GM19351 (cell line): ENCODE data around the gene MTR.
A peak's percentile ranks its signal among the peaks of the same experiment; 100 is the strongest.

Experiments used
- ATAC-seq: cut with Tn5 transposase; IDR thresholded peaks from one replicate; pipeline ENCODE4 v1.9.1; 2021; ENCODE audit warnings: mild to moderate bottlenecking, moderate library complexity; ENCODE audit not compliant: unreplicated experiment

The MTR gene

DNA sequence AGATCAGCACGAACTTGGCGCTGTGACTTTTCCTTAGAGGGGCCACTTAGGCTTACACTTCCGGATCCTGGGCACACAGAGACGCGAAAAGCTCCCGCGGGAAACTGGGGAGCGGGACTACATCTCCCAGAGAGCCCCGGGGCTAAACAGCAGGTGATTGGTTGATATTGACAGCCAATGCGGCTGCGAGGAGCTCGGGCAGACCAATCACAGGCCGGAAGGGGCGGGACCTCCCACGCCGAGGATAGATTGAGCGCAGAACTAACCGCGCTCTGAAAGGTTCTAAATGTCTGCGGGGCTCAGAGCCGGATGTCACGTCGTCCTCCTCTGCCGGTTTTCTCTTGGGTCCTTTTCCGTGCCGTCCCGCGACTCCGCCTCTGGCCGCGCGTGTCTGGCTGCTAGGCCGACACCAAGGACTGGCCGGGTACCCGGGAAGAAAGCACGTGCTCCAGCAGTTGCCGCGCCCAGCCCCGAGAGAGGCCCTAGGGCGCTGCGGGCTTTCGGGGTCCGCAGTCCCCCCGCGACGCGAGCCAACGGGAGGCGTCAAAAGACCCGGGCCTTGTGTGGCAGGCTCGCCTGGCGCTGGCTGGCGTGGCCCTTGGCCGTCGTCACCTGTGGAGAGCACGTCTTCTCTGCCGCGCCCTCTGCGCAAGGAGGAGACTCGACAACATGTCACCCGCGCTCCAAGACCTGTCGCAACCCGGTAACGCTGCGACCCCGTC lies at the start of gene MTR:
MTR (plus strand) TSS at position 258 of the 722 bp plus-strand sequence; CDS start at position 670, 412 bp downstream.
- peak; percentile 92 for ATAC-seq

DNA sequence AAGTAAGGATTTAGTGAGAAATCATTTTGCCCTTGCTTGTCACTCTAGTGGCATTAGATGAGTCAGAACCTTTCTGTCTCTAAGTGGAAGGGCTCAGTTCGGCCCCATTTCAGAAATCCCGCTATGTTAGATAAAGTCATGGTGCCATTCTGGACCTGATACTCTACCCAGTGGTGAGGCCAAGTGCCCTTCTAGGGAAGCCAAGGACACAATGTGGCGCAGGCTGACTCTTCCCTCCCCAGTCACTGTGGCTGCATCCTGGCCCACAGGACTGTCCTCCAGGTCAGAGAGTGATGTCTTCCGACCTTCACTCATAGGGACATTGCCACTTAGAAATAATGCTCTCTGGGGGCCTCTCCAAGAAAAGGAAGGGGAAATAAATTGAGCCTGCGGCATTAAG lies 48.3 kb upstream of the MTR start:
- ATAC-seq = no peak

DNA sequence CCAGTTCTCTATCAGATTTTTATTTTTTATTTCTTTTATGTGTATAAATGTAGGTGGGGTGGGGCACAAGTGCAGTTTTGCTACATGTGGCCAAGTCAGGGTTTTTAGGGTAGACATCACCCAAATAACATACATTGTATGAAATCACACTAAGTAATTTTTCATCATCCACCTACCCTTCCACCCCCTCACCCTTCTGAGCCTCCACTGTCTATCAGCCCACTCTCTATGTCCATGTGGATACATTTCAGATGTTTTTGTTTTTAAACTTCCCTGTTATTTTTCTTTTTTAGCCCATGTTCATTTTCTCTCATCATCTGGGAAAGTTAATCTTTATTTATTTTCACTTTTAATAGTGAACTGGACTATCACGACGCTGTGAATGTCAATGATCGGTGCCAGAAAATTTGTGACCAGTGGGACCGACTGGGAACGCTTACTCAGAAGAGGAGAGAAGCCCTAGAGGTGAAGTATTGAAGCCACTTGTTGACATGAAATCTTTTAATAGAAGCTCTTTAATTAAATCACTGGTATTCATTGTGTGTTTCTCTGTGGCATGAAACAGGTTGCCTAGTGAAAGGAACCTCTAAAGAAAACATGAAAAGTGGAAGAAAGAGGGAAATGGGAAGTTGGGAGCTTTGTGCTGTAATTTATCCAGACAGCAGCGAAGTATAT lies 47.6 kb upstream of the MTR start:
- no peak for ATAC-seq

DNA sequence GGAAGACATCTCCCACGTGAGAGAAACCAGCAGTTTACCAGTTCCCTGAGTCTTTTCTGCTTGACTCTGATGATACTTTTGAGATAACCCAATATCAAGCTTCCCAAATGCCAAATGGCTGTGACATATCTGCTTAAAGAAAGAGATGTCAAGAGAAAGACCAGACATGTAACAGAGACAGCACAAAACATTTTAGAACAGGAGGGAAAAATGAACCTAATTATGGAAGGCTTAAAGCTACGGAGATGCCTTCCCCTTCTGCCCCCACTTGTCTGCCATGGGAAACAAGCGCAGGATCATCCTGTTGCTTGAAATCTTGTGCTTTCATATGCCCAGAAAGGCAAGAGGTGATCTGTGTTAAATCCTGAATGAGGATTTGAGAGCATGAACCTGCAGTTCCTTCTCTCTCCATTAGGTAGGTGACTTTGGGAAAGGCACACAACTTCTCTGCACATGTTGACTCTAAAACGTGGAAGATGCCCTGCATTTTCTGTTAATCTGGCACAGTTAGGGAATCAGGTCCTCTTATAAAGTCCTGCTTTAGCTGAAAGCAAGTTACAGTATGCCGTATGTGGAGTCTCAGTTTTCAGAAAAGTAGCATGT lies 46.7 kb upstream of the MTR start:
- ATAC-seq = peak; percentile 63

DNA sequence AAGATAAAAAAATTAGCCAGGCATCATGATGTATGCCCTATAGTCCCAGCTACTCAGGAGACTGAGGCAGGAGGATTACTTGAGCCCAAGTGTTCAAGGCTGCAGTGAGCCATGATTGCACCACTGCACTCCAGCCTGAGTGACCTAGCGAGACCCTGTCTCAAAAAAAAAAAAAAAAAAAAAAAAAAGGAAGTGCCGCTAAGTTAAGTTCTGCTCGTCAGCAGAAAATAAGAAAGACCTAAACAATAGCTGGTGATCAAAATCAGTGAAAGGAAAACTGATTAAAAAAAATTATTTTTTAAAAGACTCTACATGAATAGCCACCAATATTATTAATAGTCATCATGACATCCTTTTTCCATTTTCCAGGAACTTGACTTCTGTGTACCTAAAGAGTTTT lies 44.2 kb upstream of the MTR start:
- ATAC-seq = no peak

DNA sequence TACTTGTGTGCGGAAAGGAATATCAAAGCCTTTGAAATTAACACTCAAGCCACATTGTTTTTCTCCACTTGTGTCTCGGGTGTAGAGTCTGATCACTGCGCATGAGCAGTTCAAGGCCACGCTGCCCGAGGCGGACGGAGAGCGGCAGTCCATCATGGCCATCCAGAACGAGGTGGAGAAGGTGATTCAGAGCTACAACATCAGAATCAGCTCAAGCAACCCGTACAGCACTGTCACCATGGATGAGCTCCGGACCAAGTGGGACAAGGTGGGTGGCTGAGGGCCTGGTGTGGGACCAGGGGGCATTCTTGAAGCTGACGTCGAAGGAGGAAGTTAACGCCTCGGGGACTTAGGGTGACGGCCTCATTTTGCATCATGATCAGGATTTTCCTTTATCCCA lies 43.7 kb upstream of the MTR start:
- no peak for ATAC-seq

DNA sequence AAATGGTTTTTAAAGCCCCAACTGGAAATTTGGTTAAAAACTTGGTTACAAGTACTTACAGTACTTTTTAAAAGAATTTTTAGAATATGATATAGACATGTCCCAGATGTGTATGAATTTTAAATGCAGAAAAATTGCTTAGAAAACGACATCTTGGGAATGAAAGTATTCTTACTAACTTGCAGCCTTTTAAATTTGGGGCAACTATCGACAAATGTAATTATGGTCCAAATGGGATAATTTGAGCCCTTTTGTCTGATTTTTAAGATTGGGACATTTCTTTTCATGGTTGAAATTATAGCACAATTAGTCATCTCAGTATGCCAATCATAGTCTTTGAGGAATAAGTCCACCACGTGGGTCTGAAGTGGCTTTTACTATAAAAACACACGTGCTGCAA lies 43.2 kb upstream of the MTR start:
- ATAC-seq = no peak

DNA sequence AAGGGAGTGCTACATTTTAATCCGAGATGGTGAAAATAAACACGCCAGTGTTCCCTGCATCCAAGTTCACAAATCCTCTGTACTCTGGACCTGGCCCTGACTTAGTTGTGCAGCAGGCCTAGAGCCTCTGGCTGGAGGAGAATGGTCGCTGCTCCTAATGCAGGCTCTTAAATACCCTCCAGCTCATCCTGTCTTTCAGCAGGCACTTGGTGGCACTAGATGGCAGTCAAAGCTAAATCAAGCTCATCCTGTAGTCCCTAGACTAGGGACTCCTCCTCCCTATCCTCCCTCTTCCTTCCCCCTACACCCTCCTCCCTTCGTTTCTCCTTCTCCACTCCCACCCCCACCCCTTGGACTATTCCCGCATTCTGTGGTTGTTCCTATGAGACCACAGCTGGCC lies 41.6 kb upstream of the MTR start:
- no peak for ATAC-seq

DNA sequence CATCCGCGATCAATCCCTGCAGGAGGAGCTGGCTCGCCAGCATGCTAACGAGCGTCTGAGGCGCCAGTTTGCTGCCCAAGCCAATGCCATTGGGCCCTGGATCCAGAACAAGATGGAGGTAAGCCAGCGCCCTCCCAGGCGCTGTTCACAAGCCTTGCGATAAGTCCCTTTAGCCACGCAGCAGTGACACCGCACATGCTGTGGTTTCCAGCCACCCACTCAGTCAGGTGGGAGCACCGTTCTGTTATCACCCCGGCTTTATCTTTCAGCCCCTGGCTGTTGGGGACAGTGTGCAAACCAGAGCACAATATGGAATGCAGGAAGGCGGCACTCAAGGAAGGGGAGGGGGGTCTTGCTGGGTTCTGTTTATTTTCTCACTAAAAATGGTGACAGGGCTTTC lies 41.1 kb upstream of the MTR start:
- no peak for ATAC-seq

DNA sequence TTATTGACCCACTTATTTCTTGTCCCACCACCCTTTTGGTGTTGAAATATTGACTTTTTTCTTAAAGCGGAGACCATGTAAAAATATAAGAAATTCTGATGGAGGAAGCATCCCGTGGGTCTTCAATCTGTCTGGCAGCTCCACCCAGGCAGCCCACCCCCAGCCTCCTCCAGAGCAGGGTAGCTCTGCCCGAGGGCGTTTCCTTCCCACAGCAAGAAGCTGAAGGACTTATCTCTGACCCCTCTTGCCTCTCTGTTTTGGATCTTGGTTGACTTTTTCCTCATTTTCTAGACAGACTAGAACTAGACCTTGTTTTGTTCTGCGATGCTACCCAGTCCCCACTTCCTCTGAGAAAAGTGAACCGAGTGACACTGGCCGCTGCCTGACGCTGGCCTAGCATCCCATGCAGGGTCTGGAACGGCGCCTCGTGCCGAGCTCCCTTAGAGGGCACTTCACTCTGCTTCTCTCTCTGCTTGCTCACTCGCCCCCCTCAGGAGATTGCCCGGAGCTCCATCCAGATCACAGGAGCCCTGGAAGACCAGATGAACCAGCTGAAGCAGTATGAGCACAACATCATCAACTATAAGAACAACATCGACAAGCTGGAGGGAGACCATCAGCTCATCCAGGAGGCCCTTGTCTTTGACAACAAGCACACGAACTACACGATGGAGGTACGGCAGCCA lies 40.4 kb upstream of the MTR start:
- no peak for ATAC-seq

DNA sequence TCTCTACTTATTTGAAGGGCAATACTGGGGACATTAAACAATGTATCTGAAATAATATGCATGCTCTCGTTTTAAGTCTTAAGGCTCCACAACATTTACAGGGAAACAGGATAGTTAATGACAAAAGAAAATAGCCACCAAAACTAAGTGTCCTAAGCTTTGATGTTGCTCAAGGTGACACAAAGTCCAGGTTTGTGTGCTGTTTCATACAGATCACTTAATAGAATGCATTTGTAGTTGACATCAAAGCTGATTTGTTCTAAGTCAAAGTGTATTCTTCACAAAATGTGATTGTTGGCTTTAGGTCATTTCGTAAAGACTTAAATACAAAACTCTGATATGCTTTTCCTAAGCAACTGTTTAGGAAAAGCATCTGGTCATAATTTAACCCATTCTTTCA lies 37.5 kb upstream of the MTR start:
- ATAC-seq = no peak

DNA sequence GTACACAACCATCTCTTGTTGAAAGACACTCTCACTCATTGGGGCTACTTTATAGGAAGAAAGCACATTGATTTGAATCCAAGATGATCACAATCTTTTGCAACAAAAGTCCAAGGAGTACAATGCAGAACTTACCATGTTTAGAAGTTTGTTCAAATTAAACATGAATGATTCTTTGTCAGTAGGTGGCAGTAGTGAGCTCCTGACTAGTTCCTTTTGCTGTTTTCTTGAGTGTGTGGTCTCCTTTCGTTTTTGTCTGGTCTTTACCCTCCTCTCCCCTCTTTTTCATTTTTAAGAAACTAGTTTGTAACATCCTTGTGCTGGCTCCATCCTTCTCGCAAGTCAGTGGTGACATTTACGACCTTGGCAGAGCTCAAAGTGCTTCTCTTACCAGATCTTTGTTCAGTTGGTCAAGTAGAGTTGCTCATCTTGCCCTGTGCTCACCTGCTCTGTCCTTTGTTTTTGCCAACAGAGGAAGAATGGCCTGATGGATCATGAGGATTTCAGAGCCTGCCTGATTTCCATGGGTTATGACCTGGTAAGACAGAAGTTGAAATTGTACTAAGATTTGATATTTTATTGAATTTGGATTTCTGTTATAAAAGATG lies 35.7 kb upstream of the MTR start:
- peak; percentile 80 for ATAC-seq

DNA sequence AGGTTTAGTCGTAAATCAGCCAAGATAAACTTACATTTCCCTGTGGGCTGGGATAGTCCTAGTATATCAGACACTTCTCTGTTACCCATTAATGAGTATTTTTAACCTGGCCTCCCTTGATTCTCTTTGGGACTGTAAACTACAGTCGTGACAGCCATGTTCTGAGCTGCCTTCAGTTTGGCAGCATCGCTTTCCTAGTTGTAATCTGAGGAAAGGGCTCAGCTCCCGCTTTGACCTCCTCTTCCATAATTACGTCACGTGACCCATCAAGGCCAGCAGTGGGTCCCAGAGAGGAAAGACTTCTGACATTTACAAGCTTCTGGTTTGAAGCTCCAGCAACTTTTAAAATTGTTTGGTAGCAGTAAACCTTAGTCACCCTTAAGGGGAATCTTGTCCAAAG lies 34.6 kb upstream of the MTR start:
- ATAC-seq = no peak

DNA sequence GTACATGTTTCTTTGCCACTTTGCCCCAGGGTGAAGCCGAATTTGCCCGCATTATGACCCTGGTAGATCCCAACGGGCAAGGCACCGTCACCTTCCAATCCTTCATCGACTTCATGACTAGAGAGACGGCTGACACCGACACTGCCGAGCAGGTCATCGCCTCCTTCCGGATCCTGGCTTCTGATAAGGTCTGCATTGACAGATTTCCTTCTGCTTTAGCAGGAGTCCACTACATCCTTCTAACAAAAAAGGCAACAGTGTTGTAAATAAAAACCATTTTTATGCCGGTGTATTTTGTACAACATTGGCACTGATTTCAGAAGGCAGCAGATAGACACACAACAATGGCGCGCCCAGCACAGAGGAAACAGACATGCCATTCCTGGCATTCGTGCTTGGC lies 34.1 kb upstream of the MTR start:
- ATAC-seq = no peak

DNA sequence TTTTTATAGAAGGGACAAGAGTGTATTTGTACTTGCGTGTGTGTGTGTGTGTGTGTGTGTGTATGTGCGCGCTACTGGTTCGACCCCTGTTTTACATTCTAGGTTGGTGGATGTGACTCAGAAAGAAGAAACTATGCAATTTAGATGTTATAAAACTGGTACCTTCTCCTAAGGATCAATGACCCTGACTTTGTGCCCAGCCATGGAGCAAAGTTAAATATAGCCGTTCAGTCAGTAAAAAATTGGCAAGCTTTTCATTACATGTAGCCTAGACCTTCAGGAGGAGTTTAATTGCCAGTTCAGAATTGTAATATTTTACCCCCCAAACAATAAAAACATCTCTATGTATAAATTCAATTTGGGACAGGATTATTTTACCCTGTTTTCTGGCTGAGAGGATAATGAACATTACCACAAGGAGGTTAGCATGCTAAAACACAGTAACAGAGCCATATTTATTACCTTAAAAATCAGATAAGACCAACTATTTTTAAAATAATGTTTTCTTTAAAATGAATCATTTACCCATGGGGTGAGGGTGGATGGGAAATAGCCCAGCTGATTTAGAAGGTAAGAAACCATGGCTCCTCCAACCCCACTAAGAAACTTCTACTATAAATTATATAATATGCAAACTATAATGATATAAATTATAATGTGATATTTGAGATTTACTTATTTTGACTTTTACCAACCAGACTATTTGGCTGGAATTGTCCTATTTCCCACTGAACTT lies 33.5 kb upstream of the MTR start:
- no peak for ATAC-seq

DNA sequence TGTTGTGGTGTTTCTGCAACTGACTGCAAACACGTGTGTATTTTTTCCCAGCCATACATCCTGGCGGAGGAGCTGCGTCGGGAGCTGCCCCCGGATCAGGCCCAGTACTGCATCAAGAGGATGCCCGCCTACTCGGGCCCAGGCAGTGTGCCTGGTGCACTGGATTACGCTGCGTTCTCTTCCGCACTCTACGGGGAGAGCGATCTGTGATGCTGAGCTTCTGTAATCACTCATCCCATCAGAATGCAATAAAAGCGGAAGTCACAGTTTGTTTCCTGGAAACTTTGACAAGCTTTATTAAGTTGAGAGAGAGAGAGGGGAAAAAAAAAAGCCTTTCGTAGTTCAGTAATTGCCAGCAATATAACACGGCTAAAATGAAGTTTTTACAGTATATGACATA lies 32.7 kb upstream of the MTR start:
- no peak for ATAC-seq

DNA sequence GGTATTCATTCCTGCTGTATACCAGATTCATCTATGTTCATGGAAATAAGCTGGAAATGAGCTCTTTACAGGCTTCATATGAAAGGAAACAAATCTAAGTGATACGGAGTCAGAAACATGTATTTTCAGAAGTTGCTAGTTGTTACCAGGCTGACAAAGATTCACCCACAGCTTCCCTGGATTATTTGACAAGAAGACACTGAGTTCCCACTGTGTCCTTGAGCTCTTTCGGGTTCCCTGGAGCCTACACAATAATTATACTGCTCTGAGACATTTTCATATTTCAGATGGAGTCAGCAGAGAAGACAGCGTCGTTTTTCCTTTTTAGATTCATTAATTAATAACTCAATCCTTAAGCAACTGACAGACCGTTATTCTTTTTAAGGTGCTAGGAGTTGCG lies 29.3 kb upstream of the MTR start:
- no peak for ATAC-seq

DNA sequence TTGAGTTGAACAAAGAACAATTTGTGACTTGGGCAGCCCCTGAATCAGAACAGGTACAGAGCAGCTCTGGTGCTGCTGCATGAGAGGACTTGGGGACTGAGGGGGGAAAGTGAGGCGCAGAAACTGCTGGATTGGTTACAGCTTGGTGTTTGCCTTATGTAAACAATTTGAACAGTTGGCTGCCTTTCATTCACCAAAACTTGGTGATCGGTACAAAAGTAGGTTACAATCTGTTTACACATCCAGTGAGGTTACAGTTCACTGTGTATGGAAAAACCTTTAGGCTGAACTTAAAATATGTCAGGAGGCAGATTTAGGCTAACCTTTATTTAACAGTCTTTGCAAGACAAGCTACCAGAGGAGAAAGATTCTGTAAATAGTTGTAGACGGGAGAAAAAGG lies 28.6 kb upstream of the MTR start:
- no peak for ATAC-seq

DNA sequence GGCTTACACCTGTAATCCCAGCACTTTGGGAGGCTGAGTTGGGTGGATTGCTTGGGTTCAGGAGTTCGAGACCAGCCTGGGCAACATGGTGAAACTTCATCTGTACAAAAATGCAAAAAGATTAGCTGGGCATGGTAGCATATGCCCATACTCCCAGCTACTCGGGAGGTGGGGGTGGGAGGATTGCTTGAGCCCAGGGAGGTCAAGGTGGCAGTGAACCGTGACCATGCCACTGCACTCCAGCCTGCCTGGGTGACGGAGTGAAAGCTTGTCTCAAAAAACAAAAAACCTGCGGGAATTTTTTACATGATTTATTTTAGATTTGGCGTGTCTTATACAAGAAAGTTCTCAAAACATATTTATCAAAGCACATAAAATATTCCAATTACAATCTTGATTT lies 27.8 kb upstream of the MTR start:
- no peak for ATAC-seq

DNA sequence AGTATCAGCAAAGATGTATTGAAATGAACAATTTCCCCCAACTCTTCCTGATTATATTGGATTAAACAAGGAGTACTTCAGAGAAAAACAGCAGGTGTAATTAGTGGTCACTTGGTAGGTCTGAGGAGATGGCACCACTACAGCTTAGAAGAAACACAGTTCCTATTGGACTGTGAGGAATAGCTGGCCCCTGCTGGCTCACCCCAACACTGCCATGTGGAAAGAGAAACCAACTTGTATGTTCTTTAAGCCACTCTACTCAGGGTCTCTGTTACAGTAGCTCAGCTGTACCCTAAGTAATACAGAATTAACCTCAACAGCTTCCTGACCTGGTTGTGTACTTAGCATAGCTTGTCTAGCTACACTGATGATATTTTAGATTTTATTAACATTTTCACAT lies 26.5 kb upstream of the MTR start:
- no peak for ATAC-seq

DNA sequence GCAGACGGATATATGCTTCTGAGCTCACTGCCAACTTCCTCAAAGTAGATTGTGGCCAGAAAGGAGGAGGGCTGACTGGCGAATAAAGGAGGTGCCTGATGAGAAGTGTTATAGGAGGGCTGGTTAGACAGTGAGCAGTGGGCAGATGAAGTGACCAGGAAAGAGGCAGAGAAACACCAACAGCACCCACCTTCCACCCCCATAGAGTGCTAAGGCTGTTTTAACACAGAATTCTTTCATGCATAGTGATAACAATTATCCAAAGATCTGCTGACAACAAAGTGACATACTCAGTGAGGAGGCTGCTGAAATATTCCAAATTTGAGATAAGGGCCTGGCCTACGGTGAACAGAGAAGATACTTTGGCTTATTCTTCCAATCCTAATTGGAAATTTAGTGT lies 21.2 kb upstream of the MTR start:
- no peak for ATAC-seq
